ENCODE data around the gene LITAF.
A peak's percentile ranks its signal among the peaks of the same experiment; 100 is the strongest.
"Not testable (repeated sequence)": the region's sequence is repeated elsewhere in the genome, so short reads cannot be mapped to it uniquely, and the experiment has no call there.

The LITAF gene

DNA sequence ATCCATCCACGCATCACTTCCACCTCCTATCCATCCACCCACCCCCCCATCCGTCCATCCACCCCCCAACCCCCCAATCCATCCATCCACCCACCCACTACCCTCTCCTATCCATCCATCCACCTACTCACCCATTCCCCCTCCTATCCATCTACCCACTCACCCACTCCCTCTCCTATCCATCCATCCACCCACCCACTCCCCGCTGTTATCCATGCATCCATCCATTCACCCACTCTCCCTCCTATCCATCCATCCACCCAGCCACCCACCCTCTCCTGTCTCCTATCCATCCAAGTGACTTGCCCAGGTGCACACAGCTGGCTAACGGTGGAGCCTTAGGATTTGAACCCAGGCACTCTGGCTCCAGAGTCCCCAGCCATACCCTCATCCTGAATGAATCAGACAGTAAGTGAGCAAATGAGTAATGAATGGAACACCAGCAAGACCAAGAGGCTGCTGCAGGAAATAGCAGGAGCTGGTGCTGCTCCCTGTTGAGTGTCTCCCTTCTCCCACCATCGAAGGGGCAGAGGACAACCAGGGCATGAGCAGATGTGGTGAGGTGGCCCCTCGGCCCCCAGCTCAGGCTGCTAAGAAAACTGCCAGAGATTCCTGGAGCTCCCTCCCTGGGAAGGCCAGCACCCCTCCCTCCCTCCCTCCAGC is 62.5 kb downstream of the LITAF start:
- no peak overlapping the region for H3K4me3 ChIP-seq (ENCODE audit: control insufficient read depth, low read depth, low read length)
- TF ChIP-seq, protein P1, sequence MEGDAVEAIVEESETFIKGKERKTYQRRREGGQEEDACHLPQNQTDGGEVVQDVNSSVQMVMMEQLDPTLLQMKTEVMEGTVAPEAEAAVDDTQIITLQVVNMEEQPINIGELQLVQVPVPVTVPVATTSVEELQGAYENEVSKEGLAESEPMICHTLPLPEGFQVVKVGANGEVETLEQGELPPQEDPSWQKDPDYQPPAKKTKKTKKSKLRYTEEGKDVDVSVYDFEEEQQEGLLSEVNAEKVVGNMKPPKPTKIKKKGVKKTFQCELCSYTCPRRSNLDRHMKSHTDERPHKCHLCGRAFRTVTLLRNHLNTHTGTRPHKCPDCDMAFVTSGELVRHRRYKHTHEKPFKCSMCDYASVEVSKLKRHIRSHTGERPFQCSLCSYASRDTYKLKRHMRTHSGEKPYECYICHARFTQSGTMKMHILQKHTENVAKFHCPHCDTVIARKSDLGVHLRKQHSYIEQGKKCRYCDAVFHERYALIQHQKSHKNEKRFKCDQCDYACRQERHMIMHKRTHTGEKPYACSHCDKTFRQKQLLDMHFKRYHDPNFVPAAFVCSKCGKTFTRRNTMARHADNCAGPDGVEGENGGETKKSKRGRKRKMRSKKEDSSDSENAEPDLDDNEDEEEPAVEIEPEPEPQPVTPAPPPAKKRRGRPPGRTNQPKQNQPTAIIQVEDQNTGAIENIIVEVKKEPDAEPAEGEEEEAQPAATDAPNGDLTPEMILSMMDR (IDR thresholded peaks at IDR 0.05; ENCODE audit: control insufficient read depth, insufficient read depth, low read depth, low read length, missing control alignments): peak; percentile 27
- DNase-seq (ENCODE audit: low read depth): no peak

DNA sequence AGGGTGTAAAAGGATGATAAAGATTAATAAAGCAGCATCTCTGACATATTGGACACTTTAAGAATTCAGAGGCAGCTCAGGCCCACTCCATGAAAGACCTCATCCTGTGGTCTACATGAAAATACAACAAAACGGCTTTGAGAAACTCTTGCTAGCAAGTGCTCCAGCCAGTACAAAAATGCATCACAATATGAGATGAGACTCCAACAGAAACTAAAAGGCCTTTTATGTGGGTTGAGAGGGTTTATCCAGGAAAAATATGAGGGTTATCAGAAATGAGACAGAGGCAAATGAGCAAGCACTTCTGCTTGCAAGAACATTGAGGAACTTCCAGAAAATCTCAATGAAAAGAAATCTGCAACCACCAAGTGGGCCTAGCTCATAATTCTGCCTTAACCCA is 65.7 kb downstream of the LITAF start:
- no peak overlapping the region for H3K4me3 ChIP-seq (ENCODE audit: control insufficient read depth, low read depth, low read length)
- TF ChIP-seq, protein P1 (IDR thresholded peaks at IDR 0.05; ENCODE audit: control insufficient read depth, insufficient read depth, low read depth, low read length, missing control alignments): no peak
- DNase-seq (ENCODE audit: low read depth): no peak

DNA sequence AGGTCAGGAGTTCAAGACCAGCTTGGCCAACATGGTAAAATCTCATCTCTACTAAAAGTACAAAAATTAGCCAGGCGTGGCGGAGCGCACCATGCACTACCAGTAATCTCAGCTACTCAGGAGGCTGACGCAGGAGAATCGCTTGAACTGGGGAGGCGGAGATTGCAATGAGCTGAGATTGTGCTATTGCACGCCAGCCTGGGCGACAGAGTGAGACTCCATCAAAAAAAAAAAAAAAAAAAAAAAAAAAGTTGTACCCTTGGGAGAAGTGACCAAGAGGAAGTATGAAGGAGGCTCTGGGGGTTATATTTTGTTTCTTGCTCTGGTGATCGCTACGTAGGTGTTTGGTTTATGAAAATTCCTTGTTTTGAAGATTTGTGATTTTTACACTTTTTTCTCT is 66.3 kb downstream of the LITAF start:
- TF ChIP-seq, protein P1 (IDR thresholded peaks at IDR 0.05; ENCODE audit: control insufficient read depth, insufficient read depth, low read depth, low read length, missing control alignments): no peak
- no peak overlapping the region for H3K4me3 ChIP-seq (ENCODE audit: control insufficient read depth, low read depth, low read length)
- no peak for DNase-seq (ENCODE audit: low read depth)

DNA sequence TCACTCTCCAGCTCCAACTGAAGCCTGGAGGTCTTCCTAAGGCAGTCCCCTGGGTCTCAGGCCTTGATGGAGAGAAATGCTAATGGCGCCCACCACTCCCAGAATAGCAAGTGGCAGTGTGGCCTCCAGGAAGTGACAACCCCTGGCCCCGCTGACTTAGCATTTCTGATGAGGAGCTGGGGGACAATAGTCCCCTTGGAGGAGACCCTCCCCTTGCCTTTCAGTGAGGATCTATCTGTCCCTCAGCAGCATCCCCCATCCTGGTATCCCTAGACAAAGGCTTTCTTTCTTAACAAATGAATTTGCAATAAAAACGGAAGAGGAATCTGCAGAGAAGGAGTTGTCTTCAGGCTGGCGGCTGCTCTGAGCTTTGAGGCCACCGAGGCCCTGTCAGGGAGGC is 68.8 kb downstream of the LITAF start:
- TF ChIP-seq, protein P1 (IDR thresholded peaks at IDR 0.05; ENCODE audit: control insufficient read depth, insufficient read depth, low read depth, low read length, missing control alignments): no peak
- no peak for DNase-seq (ENCODE audit: low read depth)
- H3K4me3 ChIP-seq (ENCODE audit: control insufficient read depth, low read depth, low read length): no peak overlapping the region

DNA sequence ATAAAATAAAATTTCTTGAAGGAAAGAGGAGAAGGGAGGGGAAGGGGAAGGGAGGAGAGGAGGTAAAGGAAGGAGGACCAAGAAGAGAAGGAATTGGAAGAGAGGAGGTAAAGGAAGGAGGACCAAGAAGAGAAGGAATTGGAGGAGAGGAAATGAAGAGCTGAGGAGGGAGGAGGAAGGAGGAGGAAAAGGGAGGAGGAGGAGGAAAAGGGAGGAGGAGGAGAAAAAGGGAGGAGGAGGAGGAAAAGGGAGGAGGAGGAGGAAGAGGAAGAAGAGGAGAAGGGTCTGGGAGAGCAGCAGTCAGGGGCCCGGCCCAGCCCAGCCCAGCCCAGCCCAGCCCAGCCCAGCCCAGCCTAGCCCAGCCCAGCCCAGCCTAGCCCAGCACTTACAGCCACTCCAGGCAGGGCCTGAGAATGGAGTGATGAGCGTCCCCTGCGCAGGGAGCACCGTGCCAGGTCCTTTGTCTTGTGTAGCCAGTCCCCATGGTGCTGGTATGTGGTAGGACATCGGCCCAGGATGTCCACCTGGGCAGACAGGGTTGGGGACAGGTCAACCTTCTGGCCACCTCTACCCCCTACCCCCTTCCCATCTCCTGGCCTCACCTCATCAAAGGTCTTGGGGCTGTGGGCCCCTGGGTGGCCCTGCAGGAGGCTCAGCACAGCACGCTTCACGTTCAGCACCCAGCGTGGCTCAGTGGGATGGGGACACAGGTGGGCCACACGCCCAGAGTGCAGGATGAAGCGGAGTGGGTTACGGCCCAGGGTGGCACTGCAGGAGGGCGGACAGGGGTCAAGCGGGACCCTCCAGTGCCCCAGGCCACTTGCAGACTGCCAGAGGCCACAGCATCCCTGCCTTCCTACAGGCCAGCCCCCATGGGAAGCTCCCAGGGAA is 70.9 kb downstream of the LITAF start:
- TF ChIP-seq, protein P1 (IDR thresholded peaks at IDR 0.05; ENCODE audit: control insufficient read depth, insufficient read depth, low read depth, low read length, missing control alignments): no peak
- no peak overlapping the region for H3K4me3 ChIP-seq (ENCODE audit: control insufficient read depth, low read depth, low read length)
- no peak for DNase-seq (ENCODE audit: low read depth)

DNA sequence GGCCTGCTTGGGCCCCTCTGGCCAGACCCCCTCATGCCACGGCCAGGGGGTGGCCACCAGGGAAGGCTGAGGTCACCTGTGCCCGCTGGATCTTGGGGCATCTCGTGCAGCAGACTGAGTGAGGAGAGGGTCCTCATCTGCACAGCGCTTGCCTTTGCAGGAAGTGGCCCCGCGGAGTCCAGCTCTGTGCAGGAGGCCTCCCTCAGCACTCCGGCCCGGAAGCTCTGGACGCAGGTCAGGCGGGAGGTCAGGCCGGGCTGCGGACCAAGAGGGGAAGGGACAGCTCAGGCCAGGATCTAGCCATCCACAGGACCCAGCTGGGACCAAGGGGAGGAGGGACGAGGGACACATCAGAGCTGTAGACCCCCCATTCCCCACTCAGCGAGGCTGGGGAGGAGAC is 72.4 kb downstream of the LITAF start:
- no peak overlapping the region for H3K4me3 ChIP-seq (ENCODE audit: control insufficient read depth, low read depth, low read length)
- no peak for DNase-seq (ENCODE audit: low read depth)
- TF ChIP-seq, protein P1 (IDR thresholded peaks at IDR 0.05; ENCODE audit: control insufficient read depth, insufficient read depth, low read depth, low read length, missing control alignments): no peak

DNA sequence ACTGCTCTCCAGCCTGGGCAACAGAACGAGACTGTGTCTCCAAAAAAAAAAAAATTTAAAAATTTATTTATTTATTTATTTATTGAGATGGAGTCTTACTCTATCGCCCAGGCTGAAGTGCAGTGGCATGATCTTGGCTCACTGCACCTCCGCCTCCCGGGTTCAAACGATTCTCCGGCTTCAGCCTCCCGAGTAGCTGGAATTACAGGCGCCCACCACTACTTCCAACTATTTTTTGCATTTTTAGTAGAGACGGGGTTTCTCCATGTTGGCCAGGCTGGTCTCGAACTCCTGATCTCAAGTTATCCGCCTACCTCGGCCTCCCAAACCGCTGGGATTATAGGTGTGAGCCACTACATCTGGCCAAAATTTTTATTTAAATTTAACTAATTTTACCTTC is 73.4 kb downstream of the LITAF start:
- not testable (repeated sequence) for H3K4me3 ChIP-seq (ENCODE audit: control insufficient read depth, low read depth, low read length); DNase-seq (ENCODE audit: low read depth)

Measured in AG09309 (cell line).